ENCODE data around the gene CDK4. TPM values are rescaled to one million over a fixed set of nuclear protein-coding genes. Genes with fewer than 3 reads are reported as not detected.

CDK4 gene
- total RNA-seq, 1 experiment from 2014 or later = 218 TPM

DNA sequence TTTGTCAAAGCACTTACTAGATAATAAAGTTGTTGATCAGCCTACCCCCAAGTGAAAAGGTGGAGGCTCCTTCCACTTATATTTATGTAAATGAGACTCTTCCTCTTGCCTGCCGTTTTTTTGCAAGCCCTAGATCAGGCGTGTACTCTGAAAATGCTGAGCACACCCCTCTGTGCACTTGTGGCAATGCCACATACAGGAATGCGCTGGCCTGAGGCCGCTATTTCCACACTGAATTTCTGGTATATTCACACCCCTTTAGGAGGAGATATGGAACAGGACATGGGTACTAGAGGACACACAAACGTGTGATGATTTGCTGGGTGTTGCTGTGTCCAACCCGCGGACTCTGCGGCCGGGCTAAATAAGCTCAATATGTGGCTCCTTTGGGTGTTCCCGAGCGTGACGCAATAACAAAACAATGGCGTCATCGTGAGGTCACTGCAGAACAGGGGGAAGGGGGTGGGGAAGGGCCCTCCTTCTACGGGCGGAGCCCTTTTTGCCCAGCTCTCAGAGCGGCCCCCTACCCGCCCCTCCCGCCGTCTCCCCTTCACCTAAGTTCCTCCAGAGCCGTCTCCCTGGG, 7.8 kb downstream of the CDK4 start:
- Histone ChIP-seq H4K91ac (ENCODE audit: insufficient read length, low read depth, low read length) (no peak overlapping the region), H3K4ac (ENCODE audit: low read depth, low read length) (no peak overlapping the region), H2BK12ac (ENCODE audit: insufficient read length, low read depth, low read length) (no peak overlapping the region), H3K79me2 (ENCODE audit: insufficient read depth, low read length) (no peaks in the 10 kb centered on the region), H4K20me1 (ENCODE audit: control insufficient read depth, insufficient read depth, insufficient read length) (no peaks in the 10 kb centered on the region), H3K56ac (ENCODE audit: insufficient read length, low read depth, low read length) (no peak overlapping the region), H3K23ac (ENCODE audit: insufficient read length, low read depth, low read length) (no peak overlapping the region), H2BK120ac (ENCODE audit: low read depth, low read length, poor library complexity, severe bottlenecking) (no peak overlapping the region), H4K8ac (replicated peaks; ENCODE audit: insufficient read length, low read depth, low read length) (no peak overlapping the region), H3K27me3 (ENCODE audit: insufficient read depth, low read length) (peaks cover 22% of the 10 kb centered on the region), H3K9ac (ENCODE audit: extremely low read depth, insufficient read length, low read length) (no peak overlapping the region), H3K4me1 (ENCODE audit: insufficient read depth, low read length) (peaks cover 2% of the 10 kb centered on the region; the same call in 1 of the 2 replicates), H4K5ac (ENCODE audit: insufficient read length, low read depth, low read length) (no peak overlapping the region), H3K79me1 (ENCODE audit: insufficient read depth, low read depth, low read length, poor library complexity, severe bottlenecking) (no peaks in the 10 kb centered on the region), H3K27ac (ENCODE audit: insufficient read length, low read depth, low read length) (peak overlapping the region; percentile 4), H3K14ac (ENCODE audit: insufficient read depth, low read length) (peak overlapping the region; percentile 21; the same call in 1 of the 2 replicates), H3K18ac (ENCODE audit: insufficient read length, low read depth, low read length) (peak overlapping the region; percentile 21), H3K9me3 (ENCODE audit: control insufficient read depth, low read depth, low read length) (no peaks in the 10 kb centered on the region), H2AFZ (ENCODE audit: low read length) (no peak overlapping the region), H3K4me2 (ENCODE audit: insufficient read depth, insufficient read length, low read length) (peak overlapping the region; percentile 70), H2AK5ac (ENCODE audit: insufficient read length, low read length) (no peak overlapping the region), H2BK5ac (ENCODE audit: insufficient read length, low read length) (no peak overlapping the region), H2BK20ac (ENCODE audit: low read depth, low read length, poor library complexity, severe bottlenecking) (no peak overlapping the region), H2BK15ac (ENCODE audit: low read depth, low read length) (no peak overlapping the region), H3T11ph (ENCODE audit: low read length) (no peak overlapping the region), H3K23me2 (ENCODE audit: insufficient read length, low read depth, low read length, poor library complexity, severe bottlenecking) (peaks cover 4% of the 10 kb centered on the region)
- H3K27ac Mint-ChIP-seq = peak overlapping the region; percentile 97 to 99 (median 99)
- TF ChIP-seq, protein P1, sequence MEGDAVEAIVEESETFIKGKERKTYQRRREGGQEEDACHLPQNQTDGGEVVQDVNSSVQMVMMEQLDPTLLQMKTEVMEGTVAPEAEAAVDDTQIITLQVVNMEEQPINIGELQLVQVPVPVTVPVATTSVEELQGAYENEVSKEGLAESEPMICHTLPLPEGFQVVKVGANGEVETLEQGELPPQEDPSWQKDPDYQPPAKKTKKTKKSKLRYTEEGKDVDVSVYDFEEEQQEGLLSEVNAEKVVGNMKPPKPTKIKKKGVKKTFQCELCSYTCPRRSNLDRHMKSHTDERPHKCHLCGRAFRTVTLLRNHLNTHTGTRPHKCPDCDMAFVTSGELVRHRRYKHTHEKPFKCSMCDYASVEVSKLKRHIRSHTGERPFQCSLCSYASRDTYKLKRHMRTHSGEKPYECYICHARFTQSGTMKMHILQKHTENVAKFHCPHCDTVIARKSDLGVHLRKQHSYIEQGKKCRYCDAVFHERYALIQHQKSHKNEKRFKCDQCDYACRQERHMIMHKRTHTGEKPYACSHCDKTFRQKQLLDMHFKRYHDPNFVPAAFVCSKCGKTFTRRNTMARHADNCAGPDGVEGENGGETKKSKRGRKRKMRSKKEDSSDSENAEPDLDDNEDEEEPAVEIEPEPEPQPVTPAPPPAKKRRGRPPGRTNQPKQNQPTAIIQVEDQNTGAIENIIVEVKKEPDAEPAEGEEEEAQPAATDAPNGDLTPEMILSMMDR (conservative IDR thresholded peaks at IDR 0.05) = no peak
- H3K27me3 Mint-ChIP-seq (ENCODE audit: low read depth) = peaks cover 41% of the 10 kb centered on the region
- H3K36me3 Mint-ChIP-seq (ENCODE audit: insufficient read depth in 1 of 3, low read depth in 3 of 3) = peaks cover 14 to 38% (median 33%) of the 10 kb centered on the region in 3 experiments; a peak in 6 of 7 replicates
- H3K4me1 Mint-ChIP-seq = peaks cover 17 to 20% of the 10 kb centered on the region in 2 experiments
- peak overlapping the region; percentile 86 to 92 for H3K4me3 Mint-ChIP-seq
- no peaks in the 10 kb centered on the region for H3K9me3 Mint-ChIP-seq
- no CpG with 5 or more reads among the region's 21 CpGs for WGBS (ENCODE audit: extremely low coverage, insufficient read length, low lambda C conversion rate)
- DNase-seq = no peak

Measured in H9 (cell line).